NCI-H345 (cell line): Measurements from ENCODE around the gene HSPG2.
"Not testable (repeated sequence)": the region's sequence is repeated elsewhere in the genome, so short reads cannot be mapped to it uniquely, and the experiment has no call there.

ENCODE experiments used
- DNase-seq: peaks from one replicate; lab custom pipeline; 2025; lab: John Stamatoyannopoulos, UW

The HSPG2 gene

DNA sequence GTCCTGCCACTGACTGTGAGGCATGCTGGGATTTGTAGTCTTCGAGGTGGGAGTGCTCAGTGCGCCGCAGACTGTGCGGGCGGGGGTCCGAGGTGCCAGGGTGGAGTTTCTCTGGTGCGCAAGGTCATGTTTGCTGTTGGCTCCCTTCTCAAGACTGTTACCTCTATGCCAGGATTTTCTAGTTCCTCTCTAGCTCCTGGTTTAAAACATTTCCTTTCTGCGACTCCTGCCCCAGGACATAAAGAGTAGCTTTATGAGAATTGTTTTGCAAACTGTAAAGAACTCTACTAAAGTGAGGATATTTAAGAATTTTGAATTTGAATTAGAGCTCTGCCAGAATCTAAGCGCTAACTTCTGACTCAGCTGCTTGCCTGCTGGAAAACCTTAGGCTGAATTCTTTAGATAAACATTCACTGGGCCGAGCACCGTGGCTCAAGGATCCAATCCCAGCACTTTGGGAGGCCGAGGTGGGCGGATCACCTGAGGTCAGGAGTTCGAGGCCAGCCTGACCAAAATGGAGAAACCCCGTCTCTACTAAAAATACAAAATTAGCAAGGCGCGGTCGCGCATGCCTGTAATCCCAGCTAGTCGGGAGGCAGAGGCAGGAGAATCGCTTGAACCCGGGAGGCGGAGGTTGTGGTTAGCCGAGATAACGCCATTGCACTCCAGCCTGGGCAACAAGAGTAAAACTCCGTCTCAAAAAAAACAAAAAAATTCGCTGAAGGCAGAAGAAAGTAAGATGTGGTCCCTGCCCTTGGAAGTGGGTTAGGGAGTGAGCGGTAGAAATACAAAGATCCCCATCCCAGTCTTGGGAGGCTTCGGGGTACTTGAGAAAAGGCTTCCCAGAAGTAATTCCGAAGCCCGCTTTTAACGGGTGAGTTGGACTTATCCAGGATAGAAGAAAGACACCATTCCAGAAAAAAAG is 153.2 kb downstream of the HSPG2 start:
- DNase-seq = no peak

DNA sequence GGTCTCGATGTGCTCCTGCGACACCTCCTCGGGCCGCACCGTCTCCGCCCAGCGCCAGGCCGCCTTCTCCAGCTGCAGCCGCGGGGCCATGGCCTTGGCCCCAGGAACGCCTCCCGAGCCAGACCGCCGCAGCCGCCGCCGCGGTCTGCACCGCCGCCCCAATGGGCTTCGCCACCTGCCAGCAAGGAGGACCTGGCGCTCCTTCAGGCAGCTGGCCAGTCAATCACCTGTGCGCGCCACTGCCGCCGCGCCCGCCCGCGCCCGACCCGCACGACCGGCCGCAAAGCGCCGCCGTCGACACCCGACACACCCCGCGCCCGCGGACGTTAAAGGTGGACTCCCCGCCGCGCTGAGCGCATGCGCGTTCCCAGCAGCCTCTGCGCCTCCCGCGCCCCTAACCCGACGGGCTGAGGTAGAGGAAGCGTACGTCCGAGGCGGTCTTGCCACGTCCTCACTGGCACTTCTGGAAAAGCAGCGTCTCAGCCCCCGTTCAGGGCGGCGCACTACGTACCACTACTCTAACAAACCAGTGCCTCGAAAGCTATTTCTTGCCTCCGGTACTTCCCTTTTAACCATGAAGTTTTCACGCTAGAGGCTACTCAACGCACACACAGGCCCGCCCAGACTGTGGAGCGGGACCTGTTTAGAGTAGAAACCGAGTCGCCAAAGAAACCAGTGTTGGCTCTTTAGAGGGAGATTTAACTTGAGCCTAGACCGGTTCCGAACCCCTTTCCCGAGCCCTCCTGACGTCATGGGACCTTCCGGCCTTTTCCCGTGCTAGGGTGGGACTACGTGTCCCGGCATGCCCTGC is 154.0 kb downstream of the HSPG2 start, which contains the start of gene USP48:
Gene USP48 (minus strand): TSS at position 282 of the 811 bp plus-strand sequence. CDS start 192 bp downstream, at position 90.
- peak; percentile 98 for DNase-seq

DNA sequence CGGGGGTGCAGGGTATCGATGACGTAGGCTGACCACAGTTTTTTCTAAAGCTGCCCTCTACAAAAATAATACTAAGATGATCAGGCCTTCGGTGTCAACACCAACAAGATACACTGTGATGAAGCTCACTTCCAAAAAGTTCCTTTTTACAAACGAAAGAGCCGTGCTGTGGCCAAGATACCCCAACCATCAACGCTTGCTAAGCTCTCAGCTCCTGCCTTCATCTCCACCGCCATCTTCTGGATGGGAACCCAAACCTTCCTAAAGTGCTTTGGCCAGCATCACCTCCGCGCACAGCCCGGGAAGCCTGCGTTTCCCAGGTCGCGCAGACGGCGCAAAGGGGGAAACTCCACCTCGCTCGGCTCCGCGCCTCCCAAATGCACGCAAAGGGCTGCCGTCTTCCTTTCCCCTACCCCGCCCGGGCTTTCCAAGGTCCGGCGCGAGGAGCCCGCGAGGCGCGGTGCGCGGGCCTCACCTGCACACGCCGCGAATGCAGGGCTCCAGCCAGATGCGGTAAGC is 154.7 kb downstream of the HSPG2 start:
- peak; percentile 63 for DNase-seq

DNA sequence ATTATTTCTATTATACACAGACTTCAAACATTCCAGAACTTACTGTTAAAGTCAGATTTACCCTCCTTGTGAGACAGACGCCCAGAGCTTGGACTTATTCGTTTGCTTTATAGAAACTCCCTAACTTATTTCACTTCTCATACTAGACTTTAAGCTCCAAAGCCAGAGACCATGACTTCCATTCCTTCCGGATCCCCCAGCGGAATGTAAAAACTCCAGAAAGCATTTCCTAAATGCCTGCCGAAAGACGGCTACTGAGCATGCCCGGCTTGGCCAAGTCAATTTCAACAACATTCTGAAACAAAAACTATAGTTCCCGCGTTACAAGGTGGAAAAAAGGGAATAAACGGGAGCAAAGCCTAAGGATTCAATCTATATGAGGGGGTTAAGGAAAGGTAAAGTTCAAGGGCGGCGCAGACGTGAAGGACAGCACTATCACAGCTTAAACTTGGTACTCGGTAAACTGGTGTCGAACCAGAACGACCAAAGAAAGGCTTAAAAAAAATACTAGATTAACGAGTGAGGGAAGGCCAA is 155.2 kb downstream of the HSPG2 start:
- DNase-seq = peak; percentile 41

DNA sequence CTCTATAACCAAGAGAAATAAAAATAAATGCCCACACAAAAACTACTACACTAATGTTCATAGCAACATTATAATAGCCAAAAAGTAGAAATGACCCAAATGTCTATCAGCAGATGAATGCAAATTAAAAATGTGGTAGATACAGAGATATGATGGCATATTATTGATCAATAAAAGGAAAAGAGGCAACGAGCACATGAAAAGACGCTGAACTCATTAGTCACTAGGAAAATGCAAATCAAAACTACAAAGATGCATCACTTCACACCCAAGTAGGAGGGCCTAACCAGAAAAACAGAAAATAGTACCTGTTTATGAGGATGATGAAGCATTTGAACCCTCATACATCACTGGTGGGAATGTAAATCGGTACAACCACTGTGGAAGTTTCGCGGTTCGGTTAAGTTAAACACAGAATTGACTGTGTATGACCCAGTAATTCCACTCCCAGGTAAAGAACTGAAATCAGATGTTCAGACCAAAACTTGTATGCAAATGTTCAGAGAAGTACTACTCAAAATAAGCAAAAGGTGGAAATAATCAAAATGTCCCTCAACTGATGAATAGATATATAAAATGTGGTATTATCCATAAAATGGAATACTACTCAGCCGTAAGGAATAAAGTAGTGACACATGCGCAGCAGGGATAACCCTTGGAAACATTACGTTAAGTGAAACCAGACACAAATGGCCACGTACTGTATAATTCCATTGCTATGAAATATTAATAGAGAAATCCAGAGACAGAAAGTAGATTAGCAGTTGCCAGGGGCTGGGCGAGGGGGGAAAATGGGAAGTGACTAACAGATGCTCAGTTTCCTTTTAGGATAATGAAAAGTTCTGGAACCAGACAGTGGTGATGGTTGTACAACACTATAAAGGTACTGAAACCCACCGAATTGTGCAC is 157.2 kb downstream of the HSPG2 start:
- DNase-seq = no peak

DNA sequence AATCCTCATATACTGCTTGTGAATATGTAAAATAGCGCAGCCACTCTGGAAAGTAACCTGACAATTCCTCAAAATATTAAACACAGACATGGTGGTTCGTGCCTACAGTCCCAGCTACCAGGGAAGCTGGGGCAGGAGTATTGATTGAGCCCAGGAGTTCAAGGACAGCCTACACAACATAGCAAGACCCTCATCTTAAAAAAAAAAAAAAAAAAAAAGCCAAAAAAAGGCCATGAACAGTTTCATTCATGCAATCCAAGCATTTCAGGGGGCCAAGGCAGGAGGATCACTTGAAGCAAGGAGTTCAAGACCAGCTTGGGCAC is 158.7 kb downstream of the HSPG2 start:
- no peak for DNase-seq

DNA sequence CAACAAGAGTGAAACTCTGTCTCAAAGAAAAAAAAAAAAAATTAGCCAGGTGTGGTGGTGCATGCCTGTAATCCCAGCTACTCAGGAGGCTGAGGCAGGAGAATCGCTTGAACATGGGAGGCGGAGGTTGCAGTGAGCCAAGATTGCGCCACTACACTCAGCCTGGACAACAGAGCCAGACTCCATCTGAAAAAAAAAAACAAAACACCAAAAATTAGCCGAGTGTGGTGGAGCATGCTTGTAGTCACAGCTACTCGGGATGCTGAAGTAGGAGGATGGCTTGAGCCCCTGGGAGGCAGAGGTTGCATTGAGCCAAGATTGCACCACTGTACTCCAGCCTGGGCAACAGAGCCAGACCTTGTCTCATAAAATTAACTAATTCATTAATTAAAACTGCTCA is 160.2 kb downstream of the HSPG2 start:
- not testable (repeated sequence) for DNase-seq

DNA sequence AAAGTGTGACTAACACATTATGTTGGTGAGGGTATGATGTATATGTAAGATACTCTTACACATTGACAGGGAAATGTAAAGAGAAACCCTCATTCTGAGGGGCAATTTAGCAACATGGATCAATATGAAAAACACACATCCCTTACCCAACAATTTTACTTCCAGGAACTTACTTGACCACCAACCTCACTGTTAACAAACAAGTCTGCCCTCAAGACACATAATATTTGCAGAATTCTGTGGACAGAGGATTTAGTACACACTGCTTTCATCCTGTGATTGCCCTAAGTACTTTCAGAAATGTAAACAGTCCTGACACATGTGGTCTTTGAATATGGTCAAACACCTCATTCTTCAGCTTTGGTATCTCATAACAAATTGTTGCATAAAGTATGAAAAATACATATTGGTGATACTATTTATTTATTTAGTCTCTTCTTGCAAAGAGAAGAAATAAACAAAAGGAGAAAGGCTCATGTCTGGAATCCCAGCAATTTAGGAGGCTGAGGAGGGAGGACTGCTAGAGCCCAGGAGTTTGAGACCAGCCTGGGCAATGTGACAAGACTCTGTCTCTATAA is 161.0 kb downstream of the HSPG2 start:
- no peak for DNase-seq

DNA sequence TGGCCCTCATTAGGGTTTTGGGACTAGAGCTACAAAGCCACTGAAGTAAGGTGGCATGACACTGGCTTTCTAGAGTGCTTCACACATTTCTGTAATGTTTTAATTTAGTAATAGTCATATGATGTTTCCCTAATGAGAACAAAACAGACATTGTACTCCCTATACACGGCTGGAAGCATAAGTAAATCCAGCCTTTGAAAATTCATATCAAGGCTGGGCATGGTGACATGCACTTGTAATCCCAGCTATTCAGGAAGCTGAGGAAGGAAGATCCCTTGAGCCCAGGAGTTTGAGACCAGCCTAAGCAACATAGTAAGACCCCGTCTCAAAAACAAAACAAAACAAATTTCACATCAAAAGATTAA is 161.6 kb downstream of the HSPG2 start:
- no peak for DNase-seq

DNA sequence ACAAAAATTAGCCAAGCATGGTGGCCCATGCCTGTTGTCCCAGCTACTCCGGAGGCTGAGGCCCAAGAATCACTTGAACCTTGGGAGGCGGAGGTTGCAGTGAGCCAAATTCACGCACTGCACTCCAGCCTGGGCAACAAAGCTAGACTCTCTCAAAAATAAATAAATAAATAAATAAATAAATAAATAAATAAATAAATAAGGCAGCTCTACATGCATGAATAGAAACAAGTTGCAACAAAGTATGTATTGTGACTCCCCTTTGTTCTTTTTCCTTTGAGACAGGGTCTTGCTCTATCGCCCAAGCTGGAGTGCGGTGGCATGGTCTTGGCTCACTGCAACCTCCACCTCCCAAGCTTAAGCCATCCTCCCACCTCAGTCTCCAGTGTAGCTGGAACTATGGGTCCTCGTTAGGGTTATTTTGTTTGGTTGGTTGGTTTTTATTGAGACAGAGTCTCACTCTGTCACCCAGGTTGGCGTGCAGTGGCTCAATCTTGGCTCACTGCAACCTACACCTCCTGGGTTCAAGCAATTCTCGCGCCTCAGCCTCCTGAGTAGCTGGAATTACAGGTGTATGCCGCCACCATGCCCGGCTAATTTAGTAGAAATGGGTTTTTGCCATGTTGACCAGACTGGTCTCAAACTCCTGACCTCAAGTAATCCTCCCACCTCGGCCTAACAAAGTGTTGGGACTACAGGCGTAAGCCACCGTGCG is 162.1 kb downstream of the HSPG2 start:
- no peak for DNase-seq

DNA sequence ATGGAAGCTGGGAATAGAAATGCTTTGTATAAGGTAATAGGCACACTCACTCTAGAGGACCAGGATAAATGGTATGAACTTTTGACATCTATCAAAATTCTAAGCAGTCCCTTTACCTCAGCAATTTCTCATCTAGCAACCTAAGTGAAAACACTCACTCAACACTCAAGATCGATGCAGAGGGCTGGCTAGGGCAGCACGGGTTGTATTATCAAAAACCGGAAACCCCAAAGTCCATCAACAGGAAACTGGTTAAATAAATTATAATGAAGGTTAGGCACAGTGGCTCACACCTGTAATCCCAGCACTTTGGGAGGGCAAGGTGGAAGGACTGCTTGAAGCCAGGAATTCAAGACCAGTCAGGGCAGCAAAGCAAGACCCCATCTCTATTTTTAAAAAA is 163.5 kb downstream of the HSPG2 start:
- no peak for DNase-seq
